Neural cell (in vitro differentiated cells): ENCODE measurements around the gene ZNF831. TPM values are rescaled to one million over a fixed set of nuclear protein-coding genes. Genes with fewer than 3 reads are reported as not detected.

ENCODE experiments used
- H2AFZ ChIP-seq: fragments of 200-600, 300-800 bp; sonication (generic), shearing (Covaris generic); 2 replicates; pipeline ENCODE4 v1.6.0; 2014; ENCODE audit warnings: low read depth, mild to moderate bottlenecking, antibody characterized with exemption, low read length, moderate library complexity
- H3F3A ChIP-seq: fragments of 200-600 bp; shearing (Covaris generic); 2 replicates; pipeline ENCODE4 v1.6.1; 2016; ENCODE audit warnings: mild to moderate bottlenecking, moderate library complexity, mixed read lengths, antibody characterized with exemption, low read length; ENCODE audit not compliant: insufficient read depth, poor library complexity, severe bottlenecking
- H3K27ac ChIP-seq: fragments of 200-600, 300-800 bp; sonication (generic), shearing (Covaris generic); 2 replicates; pipeline ENCODE4 v1.5.1; 2014; ENCODE audit warnings: mild to moderate bottlenecking, low read length, moderate library complexity
- H3K27me3 ChIP-seq: fragments of 300-800, 200-600 bp; sonication (generic), shearing (Covaris generic); 2 replicates; pipeline ENCODE4 v1.6.0; 2014; ENCODE audit warnings: mild to moderate bottlenecking, low read depth, low read length, moderate library complexity; ENCODE audit not compliant: insufficient read depth
- H3K36me3 ChIP-seq: fragments of 300-800, 200-600 bp; sonication (generic), shearing (Covaris generic); 2 replicates; pipeline ENCODE4 v1.5.1; 2014; ENCODE audit warnings: mild to moderate bottlenecking, antibody characterized with exemption, low read length, moderate library complexity; ENCODE audit not compliant: insufficient read depth
- H3K4me2 ChIP-seq: fragments of 300-800, 200-600 bp; sonication (generic), shearing (Covaris generic); 2 replicates; pipeline ENCODE4 v1.6.0; 2014; ENCODE audit warnings: mild to moderate bottlenecking, low read length
- H3K4me3 ChIP-seq: fragments of 300-800, 200-600 bp; sonication (generic), shearing (Covaris generic); 2 replicates; pipeline ENCODE4 v1.5.1; 2014; ENCODE audit warnings: mild to moderate bottlenecking, low read length, moderate library complexity
- H3K79me2 ChIP-seq: fragments of 200-600 bp; shearing (Covaris generic); replicated peaks from 2 replicates; pipeline ENCODE4 v1.6.0; 2014; ENCODE audit warnings: mild to moderate bottlenecking, low read length, moderate library complexity; ENCODE audit not compliant: insufficient read depth
- H3K9ac ChIP-seq: fragments of 300-800, 200-600 bp; sonication (generic), shearing (Covaris generic); 2 replicates; pipeline ENCODE4 v1.6.1; 2016; ENCODE audit warnings: mild to moderate bottlenecking, low read length, mixed read lengths
- H3K9me2 ChIP-seq: fragments of 200-600 bp; shearing (Covaris generic); 2 replicates; pipeline ENCODE4 v1.6.1; 2016; ENCODE audit warnings: mild to moderate bottlenecking, low read length, mixed read lengths; ENCODE audit not compliant: insufficient read depth
- H3K9me3 ChIP-seq: fragments of 200-600, 300-800 bp; sonication (generic), shearing (Covaris generic); 2 replicates; pipeline ENCODE4 v1.6.1; 2016; ENCODE audit warnings: mild to moderate bottlenecking, mixed run types, low read length, moderate library complexity, mixed read lengths
- H4K20me1 ChIP-seq: fragments of 200-600 bp; shearing (Covaris generic); 2 replicates; pipeline ENCODE4 v1.6.1; 2016; ENCODE audit warnings: mild to moderate bottlenecking, mixed run types; ENCODE audit not compliant: insufficient read depth
- CTCF ChIP-seq: fragments of 450-650 bp; IDR thresholded peaks from 2 replicates; pipeline ENCODE4 v1.5.1; 2014; ENCODE audit warnings: antibody characterized with exemption, mild to moderate bottlenecking, moderate library complexity; ENCODE audit not compliant: poor library complexity, severe bottlenecking
- EP300 ChIP-seq: fragments of 450-650 bp; conservative IDR thresholded peaks from 2 replicates; pipeline ENCODE4 v1.6.1; 2014; ENCODE audit warnings: antibody characterized with exemption, mild to moderate bottlenecking, moderate library complexity; ENCODE audit not compliant: poor library complexity, severe bottlenecking
- EZH2 ChIP-seq: fragments of 200-600, 300-800 bp; shearing (Covaris generic), sonication (generic); IDR thresholded peaks from 2 replicates; pipeline ENCODE4 v1.6.1; 2014; ENCODE audit warnings: antibody characterized with exemption, low read length, borderline replicate concordance, mild to moderate bottlenecking; ENCODE audit not compliant: insufficient read depth, poor library complexity, severe bottlenecking
- MXI1 ChIP-seq: fragments of 450-650 bp; conservative IDR thresholded peaks from 2 replicates; pipeline ENCODE4 v1.6.1; 2014; ENCODE audit warnings: antibody characterized with exemption, mild to moderate bottlenecking; ENCODE audit not compliant: poor library complexity, severe bottlenecking
- POLR2AphosphoS5 ChIP-seq: IDR thresholded peaks from 2 replicates; pipeline ENCODE4 v1.6.1; 2012
- RAD21 ChIP-seq: fragments of 450-650 bp; conservative IDR thresholded peaks from 2 replicates; pipeline ENCODE4 v1.6.1; 2014; ENCODE audit warnings: antibody characterized with exemption, mild to moderate bottlenecking, moderate library complexity
- REST ChIP-seq: IDR thresholded peaks from 2 replicates; pipeline ENCODE4 v1.6.1; 2012; ENCODE audit warnings: borderline replicate concordance
- SMC3 ChIP-seq: fragments of 450-650 bp; conservative IDR thresholded peaks from 2 replicates; pipeline ENCODE4 v1.6.1; 2014; ENCODE audit warnings: antibody characterized with exemption, mild to moderate bottlenecking, moderate library complexity; ENCODE audit not compliant: poor library complexity
- TAF1 ChIP-seq: IDR thresholded peaks from 2 replicates; pipeline ENCODE4 v1.6.1; 2012; ENCODE audit warnings: low read depth
- polyA plus RNA-seq: library from polyadenylated mRNA; depleted of rRNA; stranded (reverse); fragments of >200 nt; gene quantifications from 2 replicates; pipeline ENCODE4 v1.2.3, GENCODE V29; 2014

Gene ZNF831
- polyA plus RNA-seq, 1 donor from 2014 or later = not detected

- Histone ChIP-seq H3K4me3 (no peak overlapping the region), H2AFZ (no peak overlapping the region), H3K27me3 (no peaks in the 10 kb centered on the region), H3K9me2 (no peaks in the 10 kb centered on the region), H3K4me2 (no peak overlapping the region), H3K27ac (no peak overlapping the region), H3K9me3 (no peaks in the 10 kb centered on the region), H3F3A (no peaks in the 10 kb centered on the region), H4K20me1 (no peaks in the 10 kb centered on the region), H3K9ac (no peak overlapping the region), H3K36me3 (no peaks in the 10 kb centered on the region), H3K79me2 (no peaks in the 10 kb centered on the region)
- TF ChIP-seq CTCF = no peak
- TF ChIP-seq MXI1 = no peak
- no peak for TF ChIP-seq REST
Observed at GRCh38 chr20:59165891-59166709, 2.5 kb downstream of the ZNF831 start.

- Histone ChIP-seq H3K9ac (no peak overlapping the region), H3K9me3 (no peaks in the 10 kb centered on the region), H2AFZ (no peak overlapping the region), H3K9me2 (no peaks in the 10 kb centered on the region), H3K4me2 (no peak overlapping the region), H3F3A (no peaks in the 10 kb centered on the region), H3K36me3 (no peaks in the 10 kb centered on the region), H3K27me3 (no peaks in the 10 kb centered on the region), H3K79me2 (no peaks in the 10 kb centered on the region), H3K4me3 (no peak overlapping the region), H3K27ac (no peak overlapping the region), H4K20me1 (no peaks in the 10 kb centered on the region)
- no peak for TF ChIP-seq MXI1
- TF ChIP-seq TAF1 = no peak
- TF ChIP-seq RAD21 = no peak
- no peak for TF ChIP-seq EP300
- TF ChIP-seq POLR2AphosphoS5 = no peak
- TF ChIP-seq CTCF = no peak
- no peak for TF ChIP-seq EZH2
- TF ChIP-seq SMC3 = no peak
- no peak for TF ChIP-seq REST
Observed at GRCh38 chr20:59170406-59171349, 7.1 kb downstream of the ZNF831 start.
